Glomerular visceral epithelial cell (primary cell): ENCODE results near the gene KAT2A.

ENCODE experiments used
- DNase-seq: peaks from one replicate; pipeline ENCODE4 v3.0.0-alpha.2; 2016; ENCODE audit errors: extremely low spot score

The KAT2A gene

DNA sequence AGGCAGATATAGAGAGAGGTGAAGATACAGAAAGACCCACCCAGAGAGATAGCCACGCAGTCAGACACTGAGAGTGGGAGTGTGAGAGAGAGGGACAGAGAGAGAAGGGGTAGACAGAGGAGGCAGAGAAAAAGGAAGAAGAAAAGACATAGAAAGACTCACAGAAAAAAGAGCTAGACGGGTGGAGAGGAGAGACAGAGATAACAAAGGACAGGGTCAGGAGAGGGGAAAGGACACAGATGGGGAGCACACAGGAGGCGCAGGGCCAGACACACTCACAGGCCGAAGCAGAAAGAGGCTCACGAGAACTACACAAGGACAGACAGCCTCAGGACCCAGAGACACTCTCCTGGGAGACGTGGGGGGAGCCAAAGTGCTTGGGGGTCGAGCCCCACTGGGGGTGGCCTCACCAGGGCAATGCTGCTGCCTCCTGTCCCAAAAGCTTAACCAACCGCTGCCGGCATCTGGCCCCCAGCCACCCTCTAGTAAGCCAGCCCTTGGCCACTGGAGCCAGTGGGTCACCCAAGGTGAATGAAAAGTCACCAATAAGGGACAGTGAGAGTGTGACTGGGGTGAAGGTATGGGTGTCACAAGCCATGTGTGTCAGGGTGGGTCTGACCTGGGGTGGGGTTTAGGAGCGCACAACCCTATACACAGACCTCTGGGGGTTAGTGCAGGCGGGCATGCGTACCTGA is 26.6 kb downstream of the KAT2A start:
- DNase-seq, result no peak

DNA sequence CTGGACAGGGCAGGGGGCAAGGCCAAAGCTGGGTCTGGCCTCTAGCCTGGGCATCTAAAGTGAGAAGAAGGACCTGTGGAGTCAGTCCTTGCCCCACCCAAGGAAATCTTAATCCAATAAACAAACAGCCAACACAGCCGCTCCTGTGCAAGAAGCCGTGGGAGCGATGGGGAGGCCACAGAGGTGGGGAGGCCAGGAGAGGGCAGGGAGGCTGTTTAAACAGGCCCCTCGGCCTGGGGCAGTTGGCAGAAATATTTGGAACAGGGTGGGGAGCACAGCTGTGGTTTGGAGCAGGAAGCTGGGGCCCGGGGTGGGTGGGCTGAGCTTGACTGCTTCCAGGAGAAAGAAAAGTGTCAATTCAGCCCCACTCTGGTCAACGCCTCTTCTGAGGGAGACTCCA is 28.2 kb downstream of the KAT2A start:
- no peak for DNase-seq

- DNase-seq, result no peak
Observed at GRCh38 chr17:42090964-42091790, 30.0 kb downstream of the KAT2A start.

DNA sequence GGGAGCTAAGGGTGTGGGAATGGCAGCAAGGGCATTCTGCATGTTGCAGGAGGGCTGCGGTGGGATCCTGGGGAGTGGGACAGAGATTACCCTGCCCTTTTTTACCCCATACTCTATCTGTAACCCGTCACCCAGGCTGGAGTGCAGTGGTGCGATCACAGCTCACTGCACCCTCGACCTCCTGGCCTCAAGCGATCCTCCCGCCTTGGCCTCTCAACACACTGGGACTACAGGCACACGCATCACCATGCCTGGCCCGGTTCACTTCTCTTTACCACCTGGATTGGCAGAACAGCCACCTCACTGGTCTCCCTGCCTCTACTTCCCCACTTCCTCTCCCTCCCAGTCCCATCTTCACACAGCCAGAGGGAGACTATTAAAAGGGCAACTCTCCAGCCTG is 32.4 kb downstream of the KAT2A start:
- no peak for DNase-seq

DNA sequence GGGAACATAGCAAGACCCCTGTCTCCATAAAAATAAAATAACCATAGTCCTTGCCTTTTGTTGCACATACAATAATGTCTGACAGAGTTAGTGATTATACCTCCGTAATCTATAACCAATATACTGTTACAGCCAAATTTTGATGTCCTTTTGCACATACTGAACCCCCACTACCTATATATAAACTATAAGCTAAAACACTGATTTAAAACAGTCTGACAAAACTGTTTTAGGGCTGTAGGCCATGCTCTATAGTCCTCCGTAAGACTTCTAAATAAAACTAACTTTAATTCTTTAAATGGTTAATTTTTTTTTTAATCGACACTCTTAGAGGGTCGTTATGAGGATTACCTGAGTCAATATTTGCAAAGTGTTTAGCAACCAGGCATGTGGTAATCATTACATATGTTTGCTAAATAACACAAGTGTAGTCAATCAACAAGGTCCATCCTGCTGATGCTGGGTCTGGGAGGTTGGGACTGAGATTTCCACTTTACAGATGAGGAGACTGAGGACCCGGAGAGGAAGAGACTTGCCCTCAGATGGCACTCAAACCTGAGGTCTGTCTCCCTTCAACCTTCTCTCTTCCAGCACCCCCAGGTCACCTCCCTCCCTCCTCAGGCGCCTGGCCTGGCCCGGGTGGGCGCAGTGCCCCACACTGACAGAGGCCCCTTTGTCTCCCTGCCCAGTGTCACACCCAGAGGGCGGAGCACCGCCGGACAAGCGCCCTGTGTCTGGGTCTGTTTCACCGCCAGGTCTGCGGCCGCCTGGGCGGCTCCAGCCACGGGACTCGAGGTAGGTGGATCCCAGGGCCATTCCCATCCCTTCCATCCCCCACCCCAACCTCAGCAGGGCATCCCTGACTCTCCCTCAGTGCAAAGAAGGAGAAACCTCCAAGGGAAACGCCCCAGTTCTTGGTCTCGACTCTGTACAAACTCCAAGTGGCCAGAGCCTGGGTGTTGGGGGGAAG is 33.1 kb downstream of the KAT2A start:
- no peak for DNase-seq

- no peak for DNase-seq
Observed at GRCh38 chr17:42087042-42087701, 34.0 kb downstream of the KAT2A start.

DNA sequence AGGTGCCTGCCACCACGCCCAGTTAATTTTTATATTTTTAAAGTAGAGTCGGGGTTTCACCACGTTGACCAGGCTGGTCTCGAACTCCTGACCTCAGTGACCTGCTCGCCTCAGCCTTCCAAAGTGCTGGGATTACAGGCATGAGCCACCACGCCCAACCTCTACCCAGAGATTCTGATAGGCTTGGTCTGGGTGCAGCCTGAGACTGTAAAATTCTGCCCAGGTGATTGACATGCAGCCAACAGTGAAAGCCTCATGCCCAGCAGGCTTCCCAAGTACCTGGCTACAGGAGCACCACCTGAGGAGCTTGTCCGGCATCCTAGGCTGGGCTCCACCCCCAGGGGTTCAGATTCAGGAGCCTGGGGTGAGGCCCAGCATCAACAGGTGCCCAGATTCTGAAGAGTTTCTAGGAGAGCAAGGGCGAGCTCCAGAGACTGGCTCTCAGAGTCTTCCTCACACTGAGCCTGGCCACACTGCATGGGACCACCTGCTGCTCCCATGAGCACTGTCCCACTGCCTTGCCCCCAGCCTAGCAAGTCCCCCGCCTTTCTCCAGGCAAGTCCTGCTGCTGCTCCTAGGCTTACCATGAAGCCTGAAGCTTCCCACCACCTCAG is 39.5 kb downstream of the KAT2A start:
- no peak for DNase-seq

- DNase-seq, result no peak
Observed at GRCh38 chr17:42079541-42079940, 41.6 kb downstream of the KAT2A start.

- DNase-seq, result no peak
Observed at GRCh38 chr17:42078396-42079043, 42.6 kb downstream of the KAT2A start.

- DNase-seq, result no peak
Observed at GRCh38 chr17:42077755-42078154, 43.4 kb downstream of the KAT2A start.

- no peak for DNase-seq
Observed at GRCh38 chr17:42076797-42077559, 44.2 kb downstream of the KAT2A start.

DNA sequence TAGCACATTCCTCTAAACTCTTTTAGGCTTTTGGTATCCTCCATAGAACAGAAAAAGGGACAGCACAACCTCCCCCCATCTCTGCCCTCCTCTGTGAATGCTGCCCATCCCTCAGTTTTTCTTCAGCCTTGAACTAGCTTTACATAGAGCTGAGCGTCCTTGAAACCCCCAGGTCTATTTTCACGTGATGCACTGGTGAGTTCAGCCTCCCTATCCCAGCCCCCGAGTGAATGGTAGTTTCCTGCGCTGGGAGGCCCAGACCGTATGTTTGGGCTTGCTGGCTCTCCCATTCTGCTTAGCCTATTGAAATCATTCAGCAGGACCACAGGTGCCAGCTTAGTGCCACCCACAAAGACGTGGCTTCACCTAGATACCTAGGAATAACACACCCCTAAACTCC is 45.4 kb downstream of the KAT2A start:
- DNase-seq, result no peak

DNA sequence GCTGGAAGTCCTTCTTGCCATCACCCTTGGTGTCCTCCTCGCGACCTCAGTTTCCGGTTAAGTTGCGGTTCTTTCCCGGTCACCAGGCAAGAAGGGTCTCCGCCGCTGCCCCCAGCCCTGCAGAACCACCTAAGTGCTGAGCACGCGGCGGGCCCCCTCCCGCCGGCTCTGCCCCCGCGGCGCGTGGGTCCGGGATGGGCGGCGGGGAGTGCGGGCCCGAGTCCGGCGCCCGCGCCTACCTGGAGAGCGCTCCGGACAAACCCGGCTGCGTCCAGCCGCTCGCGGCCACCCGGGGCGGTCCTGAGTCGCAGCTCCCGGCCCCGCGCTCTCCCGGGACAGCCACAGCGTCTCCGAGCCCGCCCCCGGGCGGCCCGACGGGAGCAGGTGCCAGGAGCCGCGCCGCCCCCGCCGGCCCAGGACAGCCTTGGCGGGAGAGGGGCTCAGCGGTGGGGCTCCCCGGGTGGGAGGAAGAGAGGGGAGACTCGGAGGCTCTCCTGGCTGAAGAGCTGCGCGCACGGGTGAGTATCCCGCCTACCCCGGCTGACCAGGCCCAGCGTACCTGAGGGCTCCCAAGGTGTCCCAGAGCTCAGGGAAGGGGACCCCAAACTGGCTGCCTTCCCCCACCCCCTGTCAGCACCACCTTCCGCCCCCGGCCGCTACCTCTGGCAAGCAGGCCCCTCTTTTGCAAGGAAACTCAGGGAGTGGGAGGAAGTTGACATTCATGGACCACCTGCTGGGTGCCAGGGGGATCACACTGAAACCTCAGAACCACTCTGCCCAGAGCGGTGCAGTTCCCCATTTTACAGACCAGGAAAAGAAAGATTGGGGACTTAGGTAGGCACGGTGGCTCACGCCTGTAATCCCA is 48.6 kb downstream of the KAT2A start:
- DNase-seq, result no peak

DNA sequence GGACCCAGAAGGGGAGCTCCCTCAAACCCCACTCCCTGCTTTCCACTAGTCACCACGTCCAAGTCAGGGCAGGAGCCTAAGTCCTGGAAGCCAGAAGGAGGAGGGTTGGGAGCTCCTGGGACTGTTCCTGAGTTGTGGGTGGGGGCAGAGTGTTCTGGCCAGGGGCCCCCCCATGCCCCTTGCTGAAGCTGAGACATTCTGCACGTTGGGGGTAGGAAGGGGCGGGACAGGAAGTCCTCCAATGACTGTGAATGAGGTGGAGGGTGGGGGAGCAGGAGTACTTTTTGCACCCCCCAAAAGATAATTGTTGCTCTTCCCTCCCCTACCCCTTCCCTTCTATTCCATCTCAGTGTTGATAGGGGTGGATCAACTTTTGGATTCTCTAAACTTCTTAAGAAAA is 49.4 kb downstream of the KAT2A start:
- DNase-seq, result no peak

DNA sequence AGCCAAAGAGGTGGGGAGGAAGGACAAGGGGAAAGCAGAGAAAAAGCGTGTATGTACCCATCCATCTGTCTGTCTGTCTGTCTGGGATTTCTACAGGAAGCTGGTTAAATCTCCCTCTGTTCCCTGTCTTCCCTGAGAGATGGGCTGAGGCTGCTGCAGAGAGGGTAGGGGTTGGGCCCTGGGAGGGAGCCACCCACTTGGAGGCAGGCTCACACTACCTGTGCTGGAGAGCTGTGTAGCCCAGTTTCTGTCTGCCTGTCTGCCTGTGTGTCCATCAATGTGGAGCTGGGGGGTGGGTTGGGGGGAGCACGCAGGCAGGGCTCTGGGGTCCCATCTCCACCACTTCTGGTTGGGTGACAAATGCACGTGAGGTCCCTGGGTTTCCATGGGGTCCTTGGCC is 52.2 kb downstream of the KAT2A start:
- no peak for DNase-seq

DNA sequence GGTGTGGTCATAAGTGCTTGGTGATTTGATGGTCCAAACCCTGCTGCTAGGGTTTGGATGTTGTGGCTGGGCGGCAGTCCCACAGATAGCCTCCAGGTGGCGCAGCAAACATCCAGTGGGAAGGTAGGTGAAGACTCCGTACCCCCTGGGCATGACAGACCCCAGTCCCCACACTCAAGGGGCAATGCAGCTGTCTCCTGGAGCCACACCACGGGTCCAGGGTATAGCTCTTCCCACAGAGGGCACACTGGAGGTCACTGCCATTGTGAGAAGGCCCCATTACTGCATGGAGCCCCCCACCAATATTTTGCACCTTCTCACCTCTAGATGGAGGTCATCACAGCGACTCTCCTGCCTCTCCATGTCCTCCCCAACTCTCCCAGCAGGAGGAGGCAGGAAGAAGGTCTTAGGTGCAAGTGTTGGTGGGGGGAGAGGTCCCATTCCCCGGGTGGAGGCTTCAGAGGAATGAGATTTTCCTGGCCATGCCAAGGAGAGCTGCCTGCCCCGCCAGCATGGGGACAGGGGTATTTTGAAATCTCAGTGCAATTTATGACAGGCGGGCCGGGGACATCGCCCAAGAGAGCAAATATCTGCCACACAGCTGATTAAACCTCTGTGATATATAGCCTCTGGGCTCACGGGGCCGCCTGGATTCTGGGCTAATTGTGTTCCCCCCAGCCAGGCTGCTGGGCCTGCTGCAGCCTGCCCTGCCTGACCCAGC is 53.6 kb downstream of the KAT2A start:
- DNase-seq, result peak; percentile 50

- no peak for DNase-seq
Observed at GRCh38 chr17:42065201-42065600, 56.0 kb downstream of the KAT2A start.
